GM12878 (cell line): ENCODE results near the gene GARNL3. TPM values are rescaled to one million over a fixed set of nuclear protein-coding genes. Genes with fewer than 3 reads are reported as not detected.

Experiments used
- BCLAF1 ChIP-seq: fragments of 450-650 bp; IDR thresholded peaks from 2 replicates; pipeline ENCODE4 v1.6.1; 2017; ENCODE audit warnings: antibody characterized with exemption, mild to moderate bottlenecking, moderate library complexity
- CHD2 ChIP-seq: IDR thresholded peaks from 2 replicates; pipeline ENCODE4 v1.6.1; 2011; ENCODE audit warnings: low read depth, low read length, improper control_type of control experiment, borderline replicate concordance
- CREM ChIP-seq: IDR thresholded peaks from 2 replicates; pipeline ENCODE4 v1.6.1; 2014; ENCODE audit warnings: antibody characterized with exemption, low read depth
- E2F4 ChIP-seq: IDR thresholded peaks from 2 replicates; pipeline ENCODE4 v1.6.1; 2012; ENCODE audit warnings: low read depth, low read length, improper control_type of control experiment
- GABPA ChIP-seq: IDR thresholded peaks from 2 replicates; pipeline ENCODE4 v1.6.1; 2014; ENCODE audit warnings: antibody characterized with exemption, low read depth, mild to moderate bottlenecking, inconsistent platforms
- HDGF ChIP-seq: fragments of 450-650 bp; IDR thresholded peaks from 2 replicates; pipeline ENCODE4 v1.6.1; 2016; ENCODE audit warnings: antibody characterized with exemption
- MAX ChIP-seq: IDR thresholded peaks from 2 replicates; pipeline ENCODE4 v1.6.1; 2012; ENCODE audit warnings: low read depth, low read length, improper control_type of control experiment
- NRF1 ChIP-seq: conservative IDR thresholded peaks from 2 replicates; pipeline ENCODE4 v1.6.1; 2011; ENCODE audit warnings: mild to moderate bottlenecking, low read depth, low read length, improper control_type of control experiment
- PML ChIP-seq: IDR thresholded peaks from 2 replicates; pipeline ENCODE4 v1.6.1; 2012; ENCODE audit warnings: low read length, inconsistent platforms
- POLR2A ChIP-seq: IDR thresholded peaks from 2 replicates; pipeline ENCODE4 v1.6.1; 2011; ENCODE audit warnings: low read depth, mild to moderate bottlenecking, low read length
- RAD21 ChIP-seq: IDR thresholded peaks from 2 replicates; pipeline ENCODE4 v1.6.1; 2011; ENCODE audit warnings: mild to moderate bottlenecking, low read depth, low read length, moderate library complexity; ENCODE audit not compliant: insufficient read depth
- RB1 ChIP-seq: fragments of 450-650 bp; formaldehyde crosslinking; IDR thresholded peaks from 2 replicates; pipeline ENCODE4 v1.6.1; 2017; ENCODE audit warnings: mild to moderate bottlenecking, borderline replicate concordance
- RELB ChIP-seq: fragments of 450-650 bp; IDR thresholded peaks from 2 replicates; pipeline ENCODE4 v1.6.1; 2017; ENCODE audit warnings: low read depth, mild to moderate bottlenecking, moderate library complexity
- SIX5 ChIP-seq: IDR thresholded peaks from 2 replicates; pipeline ENCODE4 v1.6.1; 2011; ENCODE audit warnings: mild to moderate bottlenecking, low read depth, low read length, moderate library complexity; ENCODE audit not compliant: severe bottlenecking
- SP1 ChIP-seq: IDR thresholded peaks from one replicate; pipeline ENCODE4 v1.6.1; 2011; ENCODE audit warnings: low read depth, low read length
- SREBF1 ChIP-seq: IDR thresholded peaks from 2 replicates; pipeline ENCODE4 v1.6.1; 2012; ENCODE audit warnings: mild to moderate bottlenecking, low read length
- SRF ChIP-seq, 2 experiments: IDR thresholded peaks; 2 replicates each; pipeline ENCODE4 v1.6.1; 2011; ENCODE audit warnings: low read depth in 2 of 2, low read length in 2 of 2, mild to moderate bottlenecking in 1 of 2, moderate library complexity in 1 of 2
- STAT1 ChIP-seq: fragments of 450-650 bp; conservative IDR thresholded peaks from 2 replicates; pipeline ENCODE4 v1.6.1; 2014; ENCODE audit warnings: antibody characterized with exemption, mild to moderate bottlenecking
- SUZ12 ChIP-seq: fragments of 200-600 bp; sonication (generic); IDR thresholded peaks from one replicate; pipeline ENCODE4 v1.6.1; 2018; ENCODE audit warnings: antibody characterized with exemption, mild to moderate bottlenecking; ENCODE audit not compliant: unreplicated experiment
- TARDBP ChIP-seq: IDR thresholded peaks from 2 replicates; pipeline ENCODE4 v1.6.1; 2016; ENCODE audit warnings: borderline replicate concordance
- ZNF592 ChIP-seq: fragments of 450-650 bp; IDR thresholded peaks from 2 replicates; pipeline ENCODE4 v1.6.1; 2017; ENCODE audit warnings: mild to moderate bottlenecking, moderate library complexity
- polyA plus RNA-seq, 11 experiments: library from polyadenylated mRNA; depleted of rRNA in 4 of 11; unstranded in 6 of 11; stranded (reverse) in 5 of 11; fragments of >200 nt; fragmentation: Nextera tagmentation in 4 of 11; fragmentation: Illumina TruSeq in 1 of 11; extraction: Ambion mirVana in 4 of 11; extraction: Trizol in 1 of 11; gene quantifications; 1 replicate in 1 of 11; 2 replicates in 10 of 11; pipeline versions ENCODE4 v1.2.1 to v1.2.3, GENCODE V29; 2011 to 2016; ENCODE audit warnings: inconsistent platforms in 2 of 11, missing spikeins in 2 of 11, low read depth in 1 of 11
- total RNA-seq, 4 experiments: library from RNA; depleted of rRNA in 3 of 4; stranded (reverse); fragments of >200 nt in 3 of 4; fragmentation: Illumina TruSeq in 1 of 4; extraction: Trizol in 1 of 4; gene quantifications; 2 replicates each; pipeline versions ENCODE4 v1.2.1 to v1.2.3, GENCODE V29; 2013 to 2021

GARNL3 gene
- total and polyA plus RNA-seq, 10 of the 15 experiments (the other 5 are each of a cell fraction or from before 2014, with no cell fraction given) = 0.89 to 13.2 (median 6.3) TPM

- TF ChIP-seq RELB (peak; percentile 91), SIX5 (peak; percentile 72), RAD21 (no peak), GABPA (peak; percentile 90), E2F4 (no peak), SP1 (peak; percentile 34), MAX (no peak; the same call in 1 of the 2 replicates), ZNF592 (no peak), POLR2A (peak; percentile 90), SRF (IDR thresholded peaks at IDR 0.05; ENCODE audit: low read depth in 2 of 2, low read length in 2 of 2) (peak in 1 of 2 experiments; percentile 79; a peak in 1 of 4 replicates), CREM (peak; percentile 98), CHD2 (peak; percentile 90), BCLAF1 (no peak), RB1 (peak; percentile 81; the same call in 1 of the 2 replicates), HDGF (no peak), NRF1 (peak; percentile 43), SREBF1 (peak; percentile 56; the same call in 1 of the 2 replicates), SUZ12 (no peak), TARDBP (no peak), PML (peak; percentile 88), STAT1 (no peak)
Measured at GRCh38 chr9:127423934-127424675, 159.5 kb downstream of the GARNL3 start, which contains the start of gene ZNF79 (continued).
